HepG2 (cell line): Measurements from ENCODE around the gene EZH1. TPM values are rescaled to one million over a fixed set of nuclear protein-coding genes. Genes with fewer than 3 reads are reported as not detected.
A peak's percentile ranks its signal among the peaks of the same experiment; 100 is the strongest.

ENCODE experiments used
- DNMT3B ChIP-seq: conservative IDR thresholded peaks from 2 replicates; pipeline ENCODE4 v1.6.1; 2016; ENCODE audit warnings: missing biosample characterization, control low read depth
- FOXM1 ChIP-seq: sonication (generic); formaldehyde crosslinking; IDR thresholded peaks from 2 replicates; pipeline ENCODE4 v1.5.0; 2020; ENCODE audit warnings: missing genetic modification reagents
- GRHL1 ChIP-seq: sonication (generic); formaldehyde crosslinking; conservative IDR thresholded peaks from 2 replicates; pipeline ENCODE4 v1.8.0; 2022; ENCODE audit warnings: missing genetic modification reagents
- HNRNPLL ChIP-seq: fragments of 200-400 bp; formaldehyde crosslinking; IDR thresholded peaks from 2 replicates; pipeline ENCODE4 v1.6.1; 2017; ENCODE audit warnings: mild to moderate bottlenecking, low read depth, low read length; ENCODE audit not compliant: poor library complexity, severe bottlenecking
- MNT ChIP-seq: fragments of 450-650 bp; IDR thresholded peaks from 2 replicates; pipeline ENCODE4 v1.6.1; 2016
- PITX1 ChIP-seq: sonication (generic); formaldehyde crosslinking; IDR thresholded peaks from 2 replicates; pipeline ENCODE4 v1.5.1; 2020; ENCODE audit warnings: mild to moderate bottlenecking, missing genetic modification reagents
- SMAD3 ChIP-seq: sonication (generic); formaldehyde crosslinking; IDR thresholded peaks from 2 replicates; pipeline ENCODE4 v1.4.0; 2020; ENCODE audit warnings: missing genetic modification reagents
- THAP9 ChIP-seq: sonication (generic); formaldehyde crosslinking; IDR thresholded peaks from 2 replicates; pipeline ENCODE4; 2020; ENCODE audit warnings: missing genetic modification reagents, mild to moderate bottlenecking, borderline replicate concordance
- ZBTB34 ChIP-seq: sonication (generic); formaldehyde crosslinking; IDR thresholded peaks from 2 replicates; pipeline ENCODE4 v1.8.0; 2022; ENCODE audit warnings: mild to moderate bottlenecking, missing genetic modification reagents
- ZSCAN21 ChIP-seq: sonication (generic); formaldehyde crosslinking; IDR thresholded peaks from 2 replicates; pipeline ENCODE4 v1.8.0; 2022; ENCODE audit warnings: mild to moderate bottlenecking, missing genetic modification reagents, moderate library complexity, borderline replicate concordance
- polyA plus RNA-seq, 8 experiments: library from polyadenylated mRNA; depleted of rRNA in 3 of 8; stranded (reverse) in 7 of 8; unstranded in 1 of 8; fragments of >200 nt; fragmentation: Illumina TruSeq in 4 of 8; extraction: Trizol in 4 of 8; gene quantifications; 2 replicates each; pipeline versions ENCODE4 v1.2.1 to v1.2.3, GENCODE V29; 2011 to 2016; ENCODE audit warnings: low read depth in 4 of 8, missing spikeins in 1 of 8, mixed read lengths in 1 of 8; ENCODE audit not compliant: insufficient read depth in 1 of 8
- total RNA-seq, 5 experiments: library from RNA; depleted of rRNA; stranded (reverse); fragments of >200 nt; fragmentation: Illumina TruSeq; extraction: Trizol; gene quantifications; 2 replicates each; pipeline ENCODE4 v1.2.3, GENCODE V29; 2016; ENCODE audit warnings: low read depth in 1 of 5
- TF ChIP-seq, protein P1 (sequence below): sonication (generic); formaldehyde crosslinking; IDR thresholded peaks from 2 replicates; pipeline ENCODE4 v1.5.1; 2020; ENCODE audit warnings: missing genetic modification reagents, mild to moderate bottlenecking, borderline replicate concordance
- TF ChIP-seq, protein P2 (sequence below): sonication (generic); formaldehyde crosslinking; IDR thresholded peaks from 2 replicates; pipeline ENCODE4 v1.5.0; 2020; ENCODE audit warnings: missing genetic modification reagents, mild to moderate bottlenecking, borderline replicate concordance

The EZH1 gene
- total and polyA plus RNA-seq, 2 of the 13 experiments (the other 11 are each of a cell fraction or from before 2014, with no cell fraction given): 11.6 to 24.0 TPM

DNA sequence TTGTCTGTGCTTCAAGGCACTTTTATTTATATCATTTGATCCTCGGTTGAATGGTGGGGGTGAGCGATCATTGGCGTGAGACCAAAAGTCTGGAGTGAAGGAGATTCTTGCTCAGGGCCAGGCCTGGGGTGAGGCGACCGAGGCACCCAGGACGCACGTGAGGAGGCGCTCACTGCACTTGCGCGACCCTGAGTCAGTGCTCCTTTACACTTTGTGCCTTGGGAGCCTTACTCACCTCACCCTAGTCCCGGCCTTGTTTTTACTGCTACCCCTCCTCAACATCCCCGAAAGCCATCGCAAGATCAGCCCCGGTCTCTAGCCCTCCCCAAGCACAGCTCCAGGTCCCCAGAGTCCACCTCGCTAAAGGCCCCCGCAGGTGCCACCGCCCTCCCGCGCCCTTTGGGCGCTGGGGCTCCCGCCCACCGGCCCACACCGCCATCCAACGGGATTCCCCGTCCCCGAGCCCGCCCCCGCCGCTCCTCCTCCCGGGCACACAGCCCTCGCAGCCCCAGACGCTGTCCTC is 496 bp downstream of the EZH1 start (continued):
- TF ChIP-seq ZBTB34 (CRISPR knock-in tag): 0 out of 2 replicates have a peak, but pooled peaks have one; percentile 18
- peak; percentile 56; the same call in 1 of the 2 replicates for TF ChIP-seq SMAD3 (CRISPR knock-in tag)
- peak; percentile 18; the same call in 1 of the 2 replicates for TF ChIP-seq FOXM1 (CRISPR knock-in tag)
- TF ChIP-seq GRHL1 (CRISPR knock-in tag): no peak
- no peak for TF ChIP-seq ZSCAN21 (CRISPR knock-in tag)
- TF ChIP-seq, protein P1, sequence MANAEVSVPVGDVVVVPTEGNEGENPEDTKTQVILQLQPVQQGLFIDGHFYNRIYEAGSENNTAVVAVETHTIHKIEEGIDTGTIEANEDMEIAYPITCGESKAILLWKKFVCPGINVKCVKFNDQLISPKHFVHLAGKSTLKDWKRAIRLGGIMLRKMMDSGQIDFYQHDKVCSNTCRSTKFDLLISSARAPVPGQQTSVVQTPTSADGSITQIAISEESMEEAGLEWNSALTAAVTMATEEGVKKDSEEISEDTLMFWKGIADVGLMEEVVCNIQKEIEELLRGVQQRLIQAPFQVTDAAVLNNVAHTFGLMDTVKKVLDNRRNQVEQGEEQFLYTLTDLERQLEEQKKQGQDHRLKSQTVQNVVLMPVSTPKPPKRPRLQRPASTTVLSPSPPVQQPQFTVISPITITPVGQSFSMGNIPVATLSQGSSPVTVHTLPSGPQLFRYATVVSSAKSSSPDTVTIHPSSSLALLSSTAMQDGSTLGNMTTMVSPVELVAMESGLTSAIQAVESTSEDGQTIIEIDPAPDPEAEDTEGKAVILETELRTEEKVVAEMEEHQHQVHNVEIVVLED (CRISPR knock-in tag): no peak
- TF ChIP-seq MNT: peak; percentile 8; the same call in 1 of the 2 replicates
- no peak for TF ChIP-seq PITX1
- no peak for TF ChIP-seq DNMT3B (CRISPR knock-in tag)
- peak; percentile 16 for TF ChIP-seq HNRNPLL
- TF ChIP-seq, protein P2, sequence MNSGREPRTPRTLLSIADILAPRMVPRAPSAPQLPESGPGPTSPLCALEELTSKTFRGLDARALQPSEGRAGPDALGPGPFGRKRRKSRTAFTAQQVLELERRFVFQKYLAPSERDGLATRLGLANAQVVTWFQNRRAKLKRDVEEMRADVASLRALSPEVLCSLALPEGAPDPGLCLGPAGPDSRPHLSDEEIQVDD: 0 out of 2 replicates have a peak, but pooled peaks have one; percentile 22
- no peak; the same call in 1 of the 2 replicates for TF ChIP-seq THAP9 (CRISPR knock-in tag)
